PFSK-1 (cell line): ENCODE results near the gene SPTB.

Experiments used
- FOXP2 ChIP-seq: optimal IDR thresholded peaks from 2 replicates; pipeline ENCODE3; 2011; ENCODE audit warnings: borderline replicate concordance, control low read depth, inconsistent platforms; ENCODE audit not compliant: insufficient read depth; ENCODE audit errors: extremely low read length, extremely low read depth
- POLR2AphosphoS5 ChIP-seq: IDR thresholded peaks from 2 replicates; pipeline ENCODE4 v1.6.1; 2012; ENCODE audit warnings: low read depth, mild to moderate bottlenecking, control low read depth, low read length, moderate library complexity
- SIN3A ChIP-seq: IDR thresholded peaks from 2 replicates; pipeline ENCODE4 v1.6.1; 2012; ENCODE audit warnings: mild to moderate bottlenecking, low read length, moderate library complexity, borderline replicate concordance; ENCODE audit not compliant: insufficient read depth
- TAF1 ChIP-seq: IDR thresholded peaks from 2 replicates; pipeline ENCODE4 v1.6.1; 2012; ENCODE audit warnings: low read length, control low read depth, borderline replicate concordance; ENCODE audit not compliant: insufficient read depth
- TF ChIP-seq, protein P1 (sequence below), 2 experiments: IDR thresholded peaks; 2 replicates each; pipeline versions ENCODE4 v1.6.1 to v1.8.0; 2011 to 2012; ENCODE audit warnings: low read depth in 2 of 2, low read length in 2 of 2, control low read depth in 1 of 2, inconsistent platforms in 1 of 2, mild to moderate bottlenecking in 1 of 2, moderate library complexity in 1 of 2; ENCODE audit not compliant: insufficient read depth in 1 of 2

Gene SPTB

DNA sequence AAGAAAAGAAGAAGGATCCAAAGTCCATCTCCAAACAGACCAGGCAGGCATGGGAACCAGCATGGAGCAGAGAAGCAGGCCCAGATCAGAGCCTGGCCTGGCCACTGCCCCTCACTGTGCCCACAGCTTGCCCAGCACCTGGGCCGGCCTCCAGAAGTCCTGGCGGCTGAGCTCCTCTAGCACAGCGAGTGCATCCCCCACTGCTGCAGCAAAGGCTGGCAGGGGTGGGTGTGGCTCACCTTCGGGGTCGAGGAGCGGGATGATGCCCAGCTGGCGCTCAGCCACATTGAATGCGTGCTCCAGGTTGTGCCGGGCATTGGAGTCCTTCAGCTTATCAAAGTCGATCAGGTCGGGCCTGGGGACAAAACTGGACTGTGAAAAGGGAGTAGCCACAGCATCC, 78.7 kb downstream of the SPTB start:
- TF ChIP-seq TAF1 = no peak
- no peak for TF ChIP-seq FOXP2
- TF ChIP-seq, protein P1, sequence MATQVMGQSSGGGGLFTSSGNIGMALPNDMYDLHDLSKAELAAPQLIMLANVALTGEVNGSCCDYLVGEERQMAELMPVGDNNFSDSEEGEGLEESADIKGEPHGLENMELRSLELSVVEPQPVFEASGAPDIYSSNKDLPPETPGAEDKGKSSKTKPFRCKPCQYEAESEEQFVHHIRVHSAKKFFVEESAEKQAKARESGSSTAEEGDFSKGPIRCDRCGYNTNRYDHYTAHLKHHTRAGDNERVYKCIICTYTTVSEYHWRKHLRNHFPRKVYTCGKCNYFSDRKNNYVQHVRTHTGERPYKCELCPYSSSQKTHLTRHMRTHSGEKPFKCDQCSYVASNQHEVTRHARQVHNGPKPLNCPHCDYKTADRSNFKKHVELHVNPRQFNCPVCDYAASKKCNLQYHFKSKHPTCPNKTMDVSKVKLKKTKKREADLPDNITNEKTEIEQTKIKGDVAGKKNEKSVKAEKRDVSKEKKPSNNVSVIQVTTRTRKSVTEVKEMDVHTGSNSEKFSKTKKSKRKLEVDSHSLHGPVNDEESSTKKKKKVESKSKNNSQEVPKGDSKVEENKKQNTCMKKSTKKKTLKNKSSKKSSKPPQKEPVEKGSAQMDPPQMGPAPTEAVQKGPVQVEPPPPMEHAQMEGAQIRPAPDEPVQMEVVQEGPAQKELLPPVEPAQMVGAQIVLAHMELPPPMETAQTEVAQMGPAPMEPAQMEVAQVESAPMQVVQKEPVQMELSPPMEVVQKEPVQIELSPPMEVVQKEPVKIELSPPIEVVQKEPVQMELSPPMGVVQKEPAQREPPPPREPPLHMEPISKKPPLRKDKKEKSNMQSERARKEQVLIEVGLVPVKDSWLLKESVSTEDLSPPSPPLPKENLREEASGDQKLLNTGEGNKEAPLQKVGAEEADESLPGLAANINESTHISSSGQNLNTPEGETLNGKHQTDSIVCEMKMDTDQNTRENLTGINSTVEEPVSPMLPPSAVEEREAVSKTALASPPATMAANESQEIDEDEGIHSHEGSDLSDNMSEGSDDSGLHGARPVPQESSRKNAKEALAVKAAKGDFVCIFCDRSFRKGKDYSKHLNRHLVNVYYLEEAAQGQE (IDR thresholded peaks at IDR 0.05; ENCODE audit: insufficient read depth in 1 of 2, low read depth in 2 of 2, low read length in 2 of 2) = no peak
- no peak for TF ChIP-seq POLR2AphosphoS5
- TF ChIP-seq SIN3A = no peak

DNA sequence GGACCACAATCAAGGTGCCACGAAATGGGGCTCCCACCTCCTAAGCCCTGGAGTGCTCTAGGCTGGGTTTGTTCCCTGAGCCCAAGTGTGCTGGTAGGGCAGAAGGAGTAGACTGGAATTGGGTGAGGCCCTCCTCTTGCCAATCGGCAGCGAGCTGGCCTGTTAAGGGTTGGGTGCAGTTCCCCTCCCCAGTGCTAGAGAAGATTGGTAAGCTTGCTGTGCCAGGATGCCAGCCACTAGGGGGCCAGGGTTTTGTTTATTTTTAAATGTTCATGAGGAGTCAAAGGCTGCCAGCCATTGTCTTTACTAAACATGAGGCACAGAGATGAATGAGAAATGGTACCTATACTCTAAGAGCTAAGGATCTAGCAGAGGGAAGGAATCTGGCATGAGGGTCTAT, 79.7 kb downstream of the SPTB start:
- TF ChIP-seq SIN3A = no peak
- no peak for TF ChIP-seq POLR2AphosphoS5
- no peak for TF ChIP-seq TAF1
- TF ChIP-seq FOXP2 = no peak
- TF ChIP-seq, protein P1 (IDR thresholded peaks at IDR 0.05; ENCODE audit: insufficient read depth in 1 of 2, low read depth in 2 of 2, low read length in 2 of 2) = no peak

DNA sequence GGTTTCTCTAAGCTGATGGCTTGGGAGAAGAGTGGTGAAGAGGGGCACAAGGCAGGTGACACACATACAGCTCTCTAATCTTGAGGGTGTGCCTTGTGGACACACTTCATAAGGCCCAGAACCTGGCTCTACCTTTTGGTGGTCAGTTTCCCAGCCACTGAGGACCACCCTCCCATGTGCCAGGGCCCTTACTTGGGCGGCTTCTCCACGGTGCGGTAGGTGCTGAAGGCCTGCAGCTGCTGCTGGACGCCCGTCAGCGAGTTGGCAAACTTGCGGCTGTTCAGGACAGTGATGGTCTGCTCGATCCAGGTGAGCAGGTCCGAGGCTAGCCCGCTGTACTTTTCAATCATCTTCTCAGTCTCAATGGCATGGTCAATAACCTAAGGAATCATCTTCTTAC, 80.2 kb downstream of the SPTB start:
- TF ChIP-seq, protein P1 (IDR thresholded peaks at IDR 0.05; ENCODE audit: insufficient read depth in 1 of 2, low read depth in 2 of 2, low read length in 2 of 2) = no peak
- no peak for TF ChIP-seq SIN3A
- no peak for TF ChIP-seq FOXP2
- no peak for TF ChIP-seq TAF1
- no peak for TF ChIP-seq POLR2AphosphoS5

DNA sequence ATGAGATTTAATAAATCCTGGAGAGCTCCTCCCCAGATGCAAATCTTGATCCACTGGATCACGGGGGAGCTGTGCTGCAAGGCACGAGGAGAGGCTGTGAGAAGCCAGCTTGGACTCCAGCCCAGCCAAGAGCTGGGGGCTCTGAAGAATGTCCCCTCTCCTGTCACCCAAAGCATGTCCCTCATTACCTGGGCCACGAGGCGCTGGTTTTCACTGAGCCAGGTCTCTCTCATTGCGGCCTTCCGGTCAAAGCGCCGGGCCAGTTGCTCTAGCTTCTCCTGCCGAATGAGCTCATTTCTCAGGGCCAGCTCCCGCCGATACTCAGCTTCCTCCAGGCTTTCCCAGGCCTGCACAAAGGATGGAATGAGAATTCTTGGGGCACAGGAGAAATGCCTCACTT, 83.3 kb downstream of the SPTB start:
- no peak for TF ChIP-seq SIN3A
- TF ChIP-seq TAF1 = no peak

DNA sequence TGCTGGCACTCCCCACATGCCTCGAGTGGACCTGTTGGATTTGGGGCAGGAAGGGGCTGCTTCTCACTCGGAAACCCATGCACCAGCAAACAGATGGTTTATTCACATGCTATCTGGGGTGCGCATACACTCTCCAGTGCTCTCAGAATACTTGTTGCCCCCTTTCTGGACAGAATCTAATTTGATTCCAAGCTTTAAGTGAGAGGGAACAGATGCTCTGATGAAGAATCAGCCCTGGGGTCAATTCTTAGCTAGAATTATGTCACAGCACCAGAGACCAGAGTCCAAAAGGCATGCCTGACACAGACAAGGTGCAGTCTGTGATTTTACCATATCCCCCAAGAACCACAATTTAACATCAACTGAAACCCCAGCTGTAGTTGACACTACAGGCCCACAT, 83.8 kb downstream of the SPTB start:
- TF ChIP-seq TAF1 (no peak), FOXP2 (no peak), POLR2AphosphoS5 (no peak), SIN3A (no peak)
- TF ChIP-seq, protein P1 (IDR thresholded peaks at IDR 0.05; ENCODE audit: insufficient read depth in 1 of 2, low read depth in 2 of 2, low read length in 2 of 2) = no peak

DNA sequence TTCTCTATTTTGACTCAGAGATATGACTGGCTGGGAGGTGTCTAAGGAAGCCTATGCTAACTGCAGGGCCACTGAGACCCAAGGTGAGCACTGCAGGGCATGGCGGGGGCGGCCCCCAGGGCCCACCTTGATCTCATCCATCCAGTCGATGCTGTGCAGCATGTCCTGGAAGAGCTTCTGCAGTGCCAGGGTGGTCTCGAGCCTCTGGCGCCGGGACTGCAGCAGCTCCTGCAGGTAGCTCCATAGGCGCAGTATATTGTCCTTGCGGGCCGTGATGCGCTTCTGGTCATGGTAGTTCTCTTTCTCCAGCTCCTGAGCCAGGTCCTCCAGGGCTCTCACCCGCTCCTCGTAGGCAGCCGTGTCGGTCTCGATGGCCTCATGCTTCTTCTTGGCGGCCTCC, 84.5 kb downstream of the SPTB start:
- TF ChIP-seq FOXP2 = no peak
- TF ChIP-seq, protein P1 (IDR thresholded peaks at IDR 0.05; ENCODE audit: insufficient read depth in 1 of 2, low read depth in 2 of 2, low read length in 2 of 2) = no peak
- TF ChIP-seq SIN3A = no peak
- no peak for TF ChIP-seq POLR2AphosphoS5
- no peak for TF ChIP-seq TAF1
